Endothelial cell (in vitro differentiated cells): ENCODE data around the gene TBC1D1. TPM values are rescaled to one million over a fixed set of nuclear protein-coding genes. Genes with fewer than 3 reads are reported as not detected.
A peak's percentile ranks its signal among the peaks of the same experiment; 100 is the strongest.
"Not testable (repeated sequence)": the region's sequence is repeated elsewhere in the genome, so short reads cannot be mapped to it uniquely, and the experiment has no call there.

ENCODE experiments used
- DNase-seq: peaks from one replicate; pipeline ENCODE4 v3.0.0; 2021; ENCODE audit warnings: low spot score
- H3K27ac Mint-ChIP-seq: one replicate; pipeline ENCODE4 v1.8.0; 2021; ENCODE audit warnings: mixed read lengths, inconsistent platforms; ENCODE audit not compliant: unreplicated experiment
- H3K27me3 Mint-ChIP-seq: one replicate; pipeline ENCODE4 v1.8.0; 2021; ENCODE audit warnings: mild to moderate bottlenecking, moderate library complexity, mixed read lengths, inconsistent platforms; ENCODE audit not compliant: unreplicated experiment
- H3K36me3 Mint-ChIP-seq: one replicate; pipeline ENCODE4 v1.8.0; 2021; ENCODE audit warnings: mild to moderate bottlenecking, low read depth, mixed read lengths, inconsistent platforms; ENCODE audit not compliant: unreplicated experiment
- H3K4me1 Mint-ChIP-seq: one replicate; pipeline ENCODE4 v1.8.0; 2021; ENCODE audit warnings: mild to moderate bottlenecking, mixed read lengths, inconsistent platforms; ENCODE audit not compliant: unreplicated experiment
- H3K4me3 Mint-ChIP-seq: one replicate; pipeline ENCODE4 v1.8.0; 2021; ENCODE audit warnings: mild to moderate bottlenecking, mixed read lengths, inconsistent platforms; ENCODE audit not compliant: unreplicated experiment
- H3K9me3 Mint-ChIP-seq: one replicate; pipeline ENCODE4 v1.8.0; 2021; ENCODE audit warnings: mixed read lengths, inconsistent platforms; ENCODE audit not compliant: unreplicated experiment
- total RNA-seq: library from RNA; stranded (reverse); fragmentation: NEBNext Ultra II Directional; extraction: Animal tissue kit (Norgen Biotek cat#: 25700); gene quantifications from one replicate; pipeline ENCODE4 v1.2.1, GENCODE V29; 2021; ENCODE audit not compliant: unreplicated experiment
- TF ChIP-seq, protein P1 (sequence below): fragments of 200-600 bp; sonication (generic); IDR thresholded peaks from one replicate; pipeline ENCODE4 v1.5.0; 2021; ENCODE audit warnings: antibody characterized with exemption; ENCODE audit not compliant: unreplicated experiment

TBC1D1 gene
- total RNA-seq, 1 donor from 2014 or later, result 139 TPM

DNA sequence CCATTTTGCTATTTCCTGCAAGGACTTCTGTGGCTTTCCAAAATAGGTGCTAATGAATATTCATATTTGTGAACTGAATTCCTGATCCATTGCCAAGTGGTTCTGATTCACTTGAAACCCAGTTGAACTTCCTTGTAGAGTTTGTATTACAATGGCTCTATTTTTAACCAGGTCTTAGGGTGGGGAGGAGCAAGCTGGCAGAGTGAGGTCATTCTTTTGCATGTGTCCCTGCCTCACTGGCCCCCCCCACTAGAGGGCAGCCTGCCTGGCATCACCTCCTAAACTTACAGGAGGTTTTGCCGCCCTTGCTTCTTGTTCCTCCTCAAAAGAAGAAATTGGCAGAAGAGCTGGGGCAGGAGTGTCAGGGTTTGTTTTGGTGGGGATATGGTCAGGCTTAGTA is 79.8 kb downstream of the TBC1D1 start:
- Mint-ChIP-seq H3K4me1 (peaks cover 5% of the 10 kb centered on the region), H3K27me3 (peaks cover 2% of the 10 kb centered on the region), H3K27ac (no peak overlapping the region), H3K36me3 (no peaks in the 10 kb centered on the region), H3K4me3 (no peak overlapping the region), H3K9me3 (no peaks in the 10 kb centered on the region)
- TF ChIP-seq, protein P1, sequence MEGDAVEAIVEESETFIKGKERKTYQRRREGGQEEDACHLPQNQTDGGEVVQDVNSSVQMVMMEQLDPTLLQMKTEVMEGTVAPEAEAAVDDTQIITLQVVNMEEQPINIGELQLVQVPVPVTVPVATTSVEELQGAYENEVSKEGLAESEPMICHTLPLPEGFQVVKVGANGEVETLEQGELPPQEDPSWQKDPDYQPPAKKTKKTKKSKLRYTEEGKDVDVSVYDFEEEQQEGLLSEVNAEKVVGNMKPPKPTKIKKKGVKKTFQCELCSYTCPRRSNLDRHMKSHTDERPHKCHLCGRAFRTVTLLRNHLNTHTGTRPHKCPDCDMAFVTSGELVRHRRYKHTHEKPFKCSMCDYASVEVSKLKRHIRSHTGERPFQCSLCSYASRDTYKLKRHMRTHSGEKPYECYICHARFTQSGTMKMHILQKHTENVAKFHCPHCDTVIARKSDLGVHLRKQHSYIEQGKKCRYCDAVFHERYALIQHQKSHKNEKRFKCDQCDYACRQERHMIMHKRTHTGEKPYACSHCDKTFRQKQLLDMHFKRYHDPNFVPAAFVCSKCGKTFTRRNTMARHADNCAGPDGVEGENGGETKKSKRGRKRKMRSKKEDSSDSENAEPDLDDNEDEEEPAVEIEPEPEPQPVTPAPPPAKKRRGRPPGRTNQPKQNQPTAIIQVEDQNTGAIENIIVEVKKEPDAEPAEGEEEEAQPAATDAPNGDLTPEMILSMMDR, result peak; percentile 32
- no peak for DNase-seq

DNA sequence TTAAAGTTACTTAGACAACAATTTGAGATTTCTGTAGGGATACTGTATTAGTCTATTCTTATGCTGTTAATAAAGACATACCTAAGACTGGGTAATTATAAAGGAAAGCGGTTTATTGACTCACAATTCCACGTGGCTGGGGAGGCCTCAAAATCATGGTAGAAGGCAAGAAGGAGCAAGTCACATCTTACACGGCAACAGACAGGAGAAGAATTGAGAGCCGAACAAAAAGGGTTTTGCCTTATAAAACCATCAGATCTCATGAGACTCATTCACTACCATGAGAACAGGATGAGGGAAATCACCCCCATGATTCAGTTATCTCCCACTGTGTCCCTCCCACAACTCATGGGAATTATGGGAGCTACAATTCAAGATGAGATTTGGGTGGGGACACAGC is 80.3 kb downstream of the TBC1D1 start:
- TF ChIP-seq, protein P1, result no peak
- DNase-seq, result no peak
- H3K36me3 Mint-ChIP-seq, result no peaks in the 10 kb centered on the region
- H3K27ac Mint-ChIP-seq, result no peak overlapping the region
- no peak overlapping the region for H3K4me3 Mint-ChIP-seq
- H3K27me3 Mint-ChIP-seq, result peaks cover 2% of the 10 kb centered on the region
- H3K9me3 Mint-ChIP-seq, result no peaks in the 10 kb centered on the region
- peaks cover 5% of the 10 kb centered on the region for H3K4me1 Mint-ChIP-seq

DNA sequence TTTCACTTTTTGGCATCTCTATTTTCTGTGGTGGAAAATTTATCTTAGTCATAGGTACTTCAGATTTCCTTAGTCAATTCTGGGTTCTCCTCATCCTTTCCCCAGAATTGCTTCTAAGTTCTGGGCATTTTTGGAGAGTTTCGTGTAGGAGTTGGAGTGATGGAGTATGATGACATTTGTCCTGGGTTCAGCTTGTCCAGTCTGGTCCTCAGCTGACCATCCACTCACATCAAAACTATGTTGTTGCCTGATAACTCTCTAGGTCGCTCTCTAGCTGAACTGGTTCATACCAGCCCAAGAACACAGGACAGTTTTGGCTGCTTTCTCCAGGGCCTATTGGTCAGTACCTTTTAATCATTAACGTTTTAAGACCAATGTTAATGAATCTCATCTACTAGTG is 82.6 kb downstream of the TBC1D1 start:
- Mint-ChIP-seq H3K27me3 (peaks cover 6% of the 10 kb centered on the region), H3K9me3 (no peaks in the 10 kb centered on the region), H3K4me1 (peaks cover 9% of the 10 kb centered on the region), H3K27ac (no peak overlapping the region), H3K36me3 (no peaks in the 10 kb centered on the region), H3K4me3 (no peak overlapping the region)
- TF ChIP-seq, protein P1, result no peak
- no peak for DNase-seq

- not testable (repeated sequence) for H3K9me3 Mint-ChIP-seq, DNase-seq, H3K27me3 Mint-ChIP-seq, H3K36me3 Mint-ChIP-seq, H3K4me1 Mint-ChIP-seq, H3K27ac Mint-ChIP-seq, H3K4me3 Mint-ChIP-seq
These were observed 84.5 kb downstream of the TBC1D1 start for GRCh38 chr4:37975321-37975822.

DNA sequence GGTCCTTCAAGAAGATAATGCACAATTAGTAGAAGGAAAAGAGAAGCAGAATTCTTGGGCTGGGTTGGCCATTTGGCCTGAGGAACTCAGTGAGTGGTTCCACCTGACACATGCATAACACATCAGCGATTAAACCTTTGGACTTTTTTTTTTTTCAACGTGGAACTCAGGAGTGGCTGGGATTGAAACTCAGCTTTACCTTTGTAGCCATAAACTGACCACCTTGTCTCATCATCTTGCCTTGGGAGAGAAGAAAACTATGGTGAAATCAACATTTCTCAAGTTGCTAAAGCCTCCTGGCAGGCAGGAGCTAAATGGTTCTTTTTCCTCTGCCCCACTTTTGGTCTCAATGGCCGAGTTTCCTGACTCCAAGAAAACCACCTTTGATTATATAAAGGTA is 85.6 kb downstream of the TBC1D1 start:
- peak overlapping the region; percentile 79 for H3K4me3 Mint-ChIP-seq
- H3K27ac Mint-ChIP-seq, result no peak overlapping the region
- TF ChIP-seq, protein P1, result no peak
- no peaks in the 10 kb centered on the region for H3K9me3 Mint-ChIP-seq
- H3K27me3 Mint-ChIP-seq, result peaks cover 12% of the 10 kb centered on the region
- no peaks in the 10 kb centered on the region for H3K36me3 Mint-ChIP-seq
- peaks cover 7% of the 10 kb centered on the region for H3K4me1 Mint-ChIP-seq
- no peak for DNase-seq
